Neutrophil (primary cell): Measurements from ENCODE around the gene XDH.

ENCODE experiments used
- H3K27ac ChIP-seq: fragments of 200-600 bp; sonication (generic); 2 replicates; pipeline ENCODE4 v1.5.1; 2016; ENCODE audit warnings: mild to moderate bottlenecking, moderate library complexity
- H3K27me3 ChIP-seq: fragments of 200-600 bp; sonication (generic); 2 replicates; pipeline ENCODE4 v1.6.0; 2016; ENCODE audit warnings: mild to moderate bottlenecking
- H3K36me3 ChIP-seq: fragments of 200-600 bp; sonication (generic); 2 replicates; pipeline ENCODE4 v1.5.1; 2017
- H3K4me1 ChIP-seq, 2 experiments: fragments of 200-600 bp in 1 of 2; sonication (generic) in 1 of 2; 1 replicate in 1 of 2; 2 replicates in 1 of 2; pipeline versions ENCODE4 v1.5.1 to v1.6.1; 2013 to 2016; ENCODE audit warnings: low read depth in 1 of 2, low read length in 1 of 2, mild to moderate bottlenecking in 1 of 2, moderate library complexity in 1 of 2; ENCODE audit not compliant: control insufficient read depth in 1 of 2, insufficient read depth in 1 of 2
- H3K4me3 ChIP-seq, 2 experiments: fragments of 200-600 bp in 1 of 2; sonication (generic) in 1 of 2; 1 replicate in 1 of 2; 2 replicates in 1 of 2; pipeline ENCODE4 v1.5.1; 2013 to 2016; ENCODE audit warnings: low read depth in 1 of 2, low read length in 1 of 2, mild to moderate bottlenecking in 1 of 2, moderate library complexity in 1 of 2
- H3K9me3 ChIP-seq: fragments of 200-600 bp; sonication (generic); 2 replicates; pipeline ENCODE4 v1.5.1; 2016
- CTCF ChIP-seq: fragments of 200-600 bp; sonication (generic); IDR thresholded peaks from 2 replicates; pipeline ENCODE4 v1.5.1; 2016; ENCODE audit warnings: antibody characterized with exemption

XDH gene

GRCh38 chr2:31434911-31435310, 20.4 kb upstream of the XDH start:
- Histone ChIP-seq H3K27ac (no peak overlapping the region), H3K4me1 (no peaks in the 10 kb centered on the region), H3K4me3 (no peak overlapping the region), H3K9me3 (no peaks in the 10 kb centered on the region), H3K36me3 (no peaks in the 10 kb centered on the region), H3K27me3 (no peaks in the 10 kb centered on the region)
- no peak for TF ChIP-seq CTCF

- Histone ChIP-seq H3K27ac (no peak overlapping the region), H3K4me3 (no peak overlapping the region), H3K4me1 (no peaks in the 10 kb centered on the region), H3K36me3 (no peaks in the 10 kb centered on the region), H3K27me3 (no peaks in the 10 kb centered on the region), H3K9me3 (no peaks in the 10 kb centered on the region)
- TF ChIP-seq CTCF: no peak
Observed at GRCh38 chr2:31433541-31433940, 19.0 kb upstream of the XDH start.

GRCh38 chr2:31430439-31431165, 16.1 kb upstream of the XDH start:
- no peak for TF ChIP-seq CTCF
- Histone ChIP-seq H3K4me3 (no peak overlapping the region), H3K27me3 (no peaks in the 10 kb centered on the region), H3K36me3 (no peaks in the 10 kb centered on the region), H3K27ac (no peak overlapping the region), H3K9me3 (no peaks in the 10 kb centered on the region), H3K4me1 (no peaks in the 10 kb centered on the region)

- H3K4me1 ChIP-seq: no peaks in the 10 kb centered on the region
- H3K9me3 ChIP-seq: no peaks in the 10 kb centered on the region
- no peak overlapping the region for H3K4me3 ChIP-seq
- no peaks in the 10 kb centered on the region for H3K27me3 ChIP-seq
- H3K27ac ChIP-seq: no peak overlapping the region
- H3K36me3 ChIP-seq: no peaks in the 10 kb centered on the region
- no peak for TF ChIP-seq CTCF
Observed at GRCh38 chr2:31429759-31430438, 15.4 kb upstream of the XDH start.

GRCh38 chr2:31429040-31429439, 14.5 kb upstream of the XDH start:
- H3K36me3 ChIP-seq: no peaks in the 10 kb centered on the region
- TF ChIP-seq CTCF: no peak

More at GRCh38 chr2:31429040-31429439, 14.5 kb upstream of the XDH start:
- H3K4me1 ChIP-seq: no peaks in the 10 kb centered on the region
- no peaks in the 10 kb centered on the region for H3K27me3 ChIP-seq
- no peaks in the 10 kb centered on the region for H3K9me3 ChIP-seq
- no peak overlapping the region for H3K27ac ChIP-seq
- no peak overlapping the region for H3K4me3 ChIP-seq
